Left cardiac atrium (tissue), 4 donors: Measurements from ENCODE around the gene TARDBP. TPM values are rescaled to one million over a fixed set of nuclear protein-coding genes. Genes with fewer than 3 reads are reported as not detected.
"Not testable (repeated sequence)": the region's sequence is repeated elsewhere in the genome, so short reads cannot be mapped to it uniquely, and the experiment has no call there.

Source experiments
- ATAC-seq, 2 donors: fragments of 200-7000 bp; cut with Tn5 transposase; one replicate each; pipeline ENCODE4 v1.9.1; 2020; ENCODE audit warnings: mild to moderate bottlenecking in 2 of 2, moderate library complexity in 2 of 2
- DNase-seq: peaks from one replicate; pipeline ENCODE4 v3.0.0-alpha.2; 2020
- intact Hi-C, 2 donors: fragments of 100-400 bp; cut with DNase I; formaldehyde crosslinking; loops; one replicate each; pipeline versions ENCODE4 v1.14.1 to v1.15.1; 2022 to 2023
- total RNA-seq, 2 donors: library from RNA; stranded (reverse); fragmentation: NEBNext Ultra II Directional; extraction: Animal tissue kit (Norgen Biotek cat#: 25700); gene quantifications; one replicate each; pipeline ENCODE4 v1.2.1, GENCODE V29; 2021
- donor health status: DM: no; HTN: yes; CAD: no.
- donor health status: DM: no; HTN: yes; CAD: no; lungs with severe emphysema.
- donor health status: DM: yes; HTN: yes; CAD: no.
- donor health status: Dilated cardiomyopathy.

TARDBP gene
- total RNA-seq, 2 donors from 2014 or later = 102 to 119 TPM

DNA sequence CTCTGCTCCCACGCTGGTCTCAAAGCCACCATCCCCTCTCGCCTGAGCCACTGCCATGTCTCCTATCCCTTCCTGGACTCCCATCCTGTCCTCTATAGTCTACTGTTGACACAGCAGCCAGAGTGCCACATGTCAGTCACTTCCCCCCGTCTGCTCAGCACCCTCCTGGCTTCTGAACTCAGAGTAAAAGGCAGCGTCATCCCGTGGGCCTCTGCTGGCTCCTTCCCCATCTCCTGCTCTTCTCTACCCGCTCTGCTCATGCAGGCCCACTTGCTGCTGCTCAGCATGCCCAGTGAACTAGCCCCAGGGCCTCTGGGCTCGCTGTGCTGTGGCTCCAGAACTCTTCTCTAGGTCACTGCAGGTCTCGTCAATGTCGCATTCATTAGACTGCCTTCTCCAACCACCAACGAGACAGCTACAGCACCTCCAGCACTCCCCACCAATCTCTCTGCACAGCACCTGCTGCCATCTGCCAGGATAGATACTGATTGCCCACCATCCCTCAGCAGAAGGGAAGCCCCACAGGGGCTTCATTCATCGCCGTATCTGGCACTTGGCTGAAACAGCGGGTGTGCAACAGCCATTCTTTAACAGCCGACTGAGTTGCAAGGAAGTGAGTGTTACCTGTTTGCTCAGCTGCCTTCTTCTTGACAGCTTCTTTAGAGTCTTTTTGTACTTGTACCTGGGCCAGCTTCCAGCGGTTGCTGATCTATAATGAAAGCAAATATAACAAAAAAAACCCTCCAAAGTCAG is 59.2 kb downstream of the TARDBP start:
- intact Hi-C loops = no loop called here
- DNase-seq (no peak), ATAC-seq (no peak)

DNA sequence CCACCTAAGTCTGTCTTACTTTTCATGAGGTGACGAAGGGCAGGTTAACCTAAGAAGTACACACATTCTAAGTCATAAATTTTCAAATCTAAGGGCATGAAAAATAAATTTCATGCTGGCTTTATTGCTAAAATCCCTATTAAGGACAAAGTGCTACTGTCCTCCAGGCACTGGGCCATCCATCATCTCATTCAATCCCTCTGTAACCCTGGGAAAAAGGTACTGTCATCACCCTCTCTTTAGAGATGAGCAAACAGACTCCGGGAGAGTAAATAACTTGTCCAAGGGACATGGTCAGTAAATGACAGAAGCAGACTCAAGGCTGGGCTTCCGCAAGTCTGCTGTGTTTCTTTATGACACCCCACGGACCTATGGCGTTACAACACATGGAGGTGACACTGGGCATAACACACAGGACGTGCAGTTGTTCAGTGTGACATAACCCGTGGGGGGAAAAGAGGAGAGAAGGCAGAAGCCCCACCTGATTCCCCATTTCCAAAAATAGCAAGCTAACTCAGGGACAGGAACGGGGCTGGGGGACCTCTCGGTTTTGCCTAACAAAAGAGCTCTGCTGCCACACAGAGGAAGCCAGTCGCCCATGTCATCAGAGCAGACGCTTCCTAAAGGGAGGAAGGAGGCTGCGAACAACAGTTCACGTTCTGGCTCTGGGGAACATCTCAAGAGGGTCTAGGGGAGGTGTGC is 59.9 kb downstream of the TARDBP start:
- ATAC-seq (no peak), DNase-seq (no peak)
- intact Hi-C loops = no loop called here

DNA sequence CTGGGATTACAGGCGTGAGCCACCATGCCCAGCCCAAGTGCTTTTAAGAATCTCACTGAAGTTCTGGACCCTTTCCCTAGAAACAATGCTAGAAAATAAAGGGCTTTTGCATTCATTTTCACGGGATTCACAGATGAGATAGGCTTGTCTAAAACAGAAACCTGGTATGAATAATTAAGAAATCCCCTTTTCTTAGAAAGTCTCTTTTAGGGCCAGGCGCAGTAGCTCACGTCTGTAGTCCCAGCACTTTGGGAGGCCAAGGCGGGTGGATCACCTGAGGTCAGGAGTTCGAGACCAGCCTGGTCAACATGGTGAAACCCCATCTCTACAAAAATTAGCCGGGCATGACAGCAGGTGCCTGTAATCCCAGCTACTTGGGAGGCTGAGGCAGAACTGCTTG is 60.9 kb downstream of the TARDBP start:
- ATAC-seq, intact Hi-C loops, DNase-seq: not testable (repeated sequence)

Other genes starting within 250 kb of the TARDBP start
- 10 to 100 TPM; 37.6 to 68.2 TPM for gene CASZ1, start 216.0 kb upstream of the TARDBP start, total RNA-seq
- gene MASP2, start 34.6 kb downstream of the TARDBP start, total RNA-seq = not detected
- 10 to 100 TPM; 56.0 to 82.0 TPM for gene SRM, start 47.4 kb downstream of the TARDBP start, total RNA-seq
- 10 to 100 TPM; 19.8 to 26.6 TPM for gene EXOSC10, start 87.2 kb downstream of the TARDBP start, total RNA-seq
- 1 to 10 TPM in 1 of 2 donors, under 1 TPM in 1; 0.39 to 3.0 TPM for gene ANGPTL7, start 176.7 kb downstream of the TARDBP start, total RNA-seq
- gene MTOR, start 249.9 kb downstream of the TARDBP start, total RNA-seq = 10 to 100 TPM; 29.3 to 34.1 TPM